ENCODE data around the gene ARFRP1. TPM values are rescaled to one million over a fixed set of nuclear protein-coding genes. Genes with fewer than 3 reads are reported as not detected.

Gene ARFRP1
- polyA plus RNA-seq, 3 donors, result 18.2 to 31.1 (median 20.7) TPM

GRCh38 chr20:63681609-63682142 is 26.1 kb downstream of the ARFRP1 start:
- Mint-ChIP-seq H3K36me3 (peaks cover 23 to 35% of the 10 kb centered on the region in 2 donors), H3K9me3 (peaks cover 0 to 2% (median 0%) of the 10 kb centered on the region in 7 donors), H3K4me1 (peaks cover 22% of the 10 kb centered on the region), H3K27ac (no peak overlapping the region), H3K4me3 (no peak overlapping the region), H3K27me3 (ENCODE audit: low read depth in 3 of 3) (peaks cover 0 to 2% (median 0%) of the 10 kb centered on the region in 3 donors)
- peaks cover 14 to 27% of the 10 kb centered on the region in 2 donors for H3K4me1 ChIP-seq (ENCODE audit: control insufficient read depth in 1 of 2, insufficient read depth in 2 of 2, low read length in 2 of 2)
- no peaks in the 10 kb centered on the region for H3K9me3 ChIP-seq (replicated peaks in 1 of 2; ENCODE audit: control insufficient read depth in 1 of 2, insufficient read depth in 1 of 2, low read length in 2 of 2)
- no peak overlapping the region for H3K27ac ChIP-seq (ENCODE audit: low read depth in 1 of 2, low read length in 2 of 2)
- no peak overlapping the region for H3K4me3 ChIP-seq (replicated peaks in 1 of 3; ENCODE audit: low read depth in 2 of 3, low read length in 3 of 3)
- H3K79me2 ChIP-seq (ENCODE audit: insufficient read depth, low read length), result no peaks in the 10 kb centered on the region
- H3K4me2 ChIP-seq (replicated peaks; ENCODE audit: extremely low read depth, low read length, poor library complexity, severe bottlenecking), result no peak overlapping the region
- H3K9ac ChIP-seq (ENCODE audit: insufficient read depth, low read length, poor library complexity, severe bottlenecking), result no peak overlapping the region
- intact Hi-C loops (cut with micrococcal nuclease), result no loop called here
- H4K20me1 ChIP-seq (ENCODE audit: insufficient read depth, low read length), result no peaks in the 10 kb centered on the region
- H3K36me3 ChIP-seq (replicated peaks in 1 of 2; ENCODE audit: control insufficient read depth in 1 of 2, insufficient read depth in 2 of 2, low read length in 2 of 2), result peaks cover 15 to 32% of the 10 kb centered on the region in 2 donors
- WGBS (ENCODE audit: insufficient coverage), result over 99% methylated on average over 12 of the region's 13 CpGs
- H2AFZ ChIP-seq (ENCODE audit: insufficient read depth, low read depth, low read length, poor library complexity, severe bottlenecking), result no peak overlapping the region
- no peaks in the 10 kb centered on the region for H3K27me3 ChIP-seq (ENCODE audit: control insufficient read depth in 2 of 2, insufficient read depth in 2 of 2, low read length in 2 of 2)
- TF ChIP-seq, protein P1, sequence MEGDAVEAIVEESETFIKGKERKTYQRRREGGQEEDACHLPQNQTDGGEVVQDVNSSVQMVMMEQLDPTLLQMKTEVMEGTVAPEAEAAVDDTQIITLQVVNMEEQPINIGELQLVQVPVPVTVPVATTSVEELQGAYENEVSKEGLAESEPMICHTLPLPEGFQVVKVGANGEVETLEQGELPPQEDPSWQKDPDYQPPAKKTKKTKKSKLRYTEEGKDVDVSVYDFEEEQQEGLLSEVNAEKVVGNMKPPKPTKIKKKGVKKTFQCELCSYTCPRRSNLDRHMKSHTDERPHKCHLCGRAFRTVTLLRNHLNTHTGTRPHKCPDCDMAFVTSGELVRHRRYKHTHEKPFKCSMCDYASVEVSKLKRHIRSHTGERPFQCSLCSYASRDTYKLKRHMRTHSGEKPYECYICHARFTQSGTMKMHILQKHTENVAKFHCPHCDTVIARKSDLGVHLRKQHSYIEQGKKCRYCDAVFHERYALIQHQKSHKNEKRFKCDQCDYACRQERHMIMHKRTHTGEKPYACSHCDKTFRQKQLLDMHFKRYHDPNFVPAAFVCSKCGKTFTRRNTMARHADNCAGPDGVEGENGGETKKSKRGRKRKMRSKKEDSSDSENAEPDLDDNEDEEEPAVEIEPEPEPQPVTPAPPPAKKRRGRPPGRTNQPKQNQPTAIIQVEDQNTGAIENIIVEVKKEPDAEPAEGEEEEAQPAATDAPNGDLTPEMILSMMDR (IDR thresholded peaks at IDR 0.05), result no peak
- DNase-seq, result no peak

DNA sequence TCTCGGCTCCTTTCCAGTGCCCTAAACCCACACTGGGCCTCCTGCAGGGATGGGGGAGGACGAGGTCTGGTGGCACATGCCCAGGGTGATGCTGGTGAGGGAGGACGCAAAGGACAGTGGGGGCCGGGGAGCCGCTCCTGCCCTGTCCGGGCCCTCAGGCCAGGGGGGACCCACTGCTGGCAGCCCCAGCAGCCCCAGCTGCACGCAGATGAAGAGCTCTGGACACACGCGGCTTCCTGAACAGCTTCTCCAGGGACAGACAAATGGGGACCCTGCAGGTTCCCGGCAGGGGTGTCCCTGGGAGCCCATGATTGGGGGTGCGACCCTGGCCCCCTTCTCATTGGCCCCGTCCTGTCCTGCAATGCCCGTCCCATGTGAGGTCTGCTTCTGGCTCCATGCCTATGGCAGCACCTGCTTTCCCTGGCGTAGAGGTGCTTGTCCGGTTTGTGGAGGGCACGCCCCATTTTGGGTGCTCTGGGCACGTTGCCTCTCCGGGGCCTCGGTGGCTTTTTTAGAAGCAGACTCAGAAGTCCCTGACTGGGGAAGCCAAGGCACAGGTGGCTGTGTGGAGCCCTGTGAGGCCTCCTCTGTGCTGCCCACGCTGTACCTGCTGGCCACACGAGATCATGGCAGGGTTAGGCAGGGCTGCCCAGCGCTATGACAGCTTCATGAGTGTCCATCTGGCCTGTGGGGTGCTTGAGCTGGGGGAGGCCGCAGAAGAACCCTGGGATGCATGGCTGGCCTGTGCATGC is 26.7 kb downstream of the ARFRP1 start:
- H3K9me3 ChIP-seq (replicated peaks in 1 of 2; ENCODE audit: control insufficient read depth in 1 of 2, insufficient read depth in 1 of 2, low read length in 2 of 2), result no peaks in the 10 kb centered on the region
- peaks cover 16% of the 10 kb centered on the region for H3K4me1 Mint-ChIP-seq
- no peak overlapping the region for H3K9ac ChIP-seq (ENCODE audit: insufficient read depth, low read length, poor library complexity, severe bottlenecking)
- no peaks in the 10 kb centered on the region for H4K20me1 ChIP-seq (ENCODE audit: insufficient read depth, low read length)
- H3K36me3 ChIP-seq (replicated peaks in 1 of 2; ENCODE audit: control insufficient read depth in 1 of 2, insufficient read depth in 2 of 2, low read length in 2 of 2), result peaks cover 17 to 37% of the 10 kb centered on the region in 2 donors
- H3K36me3 Mint-ChIP-seq, result peaks cover 28 to 41% of the 10 kb centered on the region in 2 donors
- H3K27me3 Mint-ChIP-seq (ENCODE audit: low read depth in 3 of 3), result peaks cover 0 to 2% (median 0%) of the 10 kb centered on the region in 3 donors
- H3K27ac ChIP-seq (ENCODE audit: low read depth in 1 of 2, low read length in 2 of 2), result no peak overlapping the region
- intact Hi-C loops (cut with micrococcal nuclease), result no loop called here
- no peaks in the 10 kb centered on the region for H3K79me2 ChIP-seq (ENCODE audit: insufficient read depth, low read length)
- no peak overlapping the region for H3K27ac Mint-ChIP-seq
- H3K4me1 ChIP-seq (ENCODE audit: control insufficient read depth in 1 of 2, insufficient read depth in 2 of 2, low read length in 2 of 2), result peaks cover 8 to 20% of the 10 kb centered on the region in 2 donors
- H3K4me3 Mint-ChIP-seq, result no peak overlapping the region
- H3K9me3 Mint-ChIP-seq, result peaks cover 0 to 2% (median 0%) of the 10 kb centered on the region in 7 donors
- H3K27me3 ChIP-seq (ENCODE audit: control insufficient read depth in 2 of 2, insufficient read depth in 2 of 2, low read length in 2 of 2), result no peaks in the 10 kb centered on the region
- no peak for DNase-seq
- no peak overlapping the region for H3K4me2 ChIP-seq (replicated peaks; ENCODE audit: extremely low read depth, low read length, poor library complexity, severe bottlenecking)
- 94% methylated on average over 20 of the region's 23 CpGs for WGBS (ENCODE audit: insufficient coverage)
- TF ChIP-seq, protein P1 (IDR thresholded peaks at IDR 0.05), result no peak
- H2AFZ ChIP-seq (ENCODE audit: insufficient read depth, low read depth, low read length, poor library complexity, severe bottlenecking), result no peak overlapping the region
- no peak overlapping the region for H3K4me3 ChIP-seq (replicated peaks in 1 of 3; ENCODE audit: low read depth in 2 of 3, low read length in 3 of 3)

Measured in CD14-positive monocyte (primary cell).